ENCODE results near the gene REELD1.

REELD1 gene

DNA sequence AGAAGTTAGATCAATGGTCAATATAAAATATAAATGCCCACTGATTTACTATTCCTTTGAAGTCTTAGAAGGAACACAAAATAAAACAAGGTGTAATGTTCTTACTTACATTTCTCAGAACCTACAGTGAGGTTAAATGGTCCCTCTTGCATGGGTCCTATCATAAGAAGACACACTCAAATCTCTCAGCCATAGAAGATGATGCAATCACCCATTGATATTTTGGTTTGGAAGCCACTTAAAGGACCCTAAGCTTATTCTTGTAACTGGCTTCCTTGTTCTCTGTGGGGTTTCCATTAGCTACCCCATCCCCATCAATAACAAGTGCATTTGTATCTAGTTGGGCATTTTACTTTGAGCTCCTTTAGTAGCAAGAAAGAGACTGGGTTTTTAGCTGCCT, 15.1 kb downstream of the REELD1 start:
- DNase-seq (ENCODE audit: insufficient read length) (no peak), FAIRE-seq (no peak)
- TF ChIP-seq POLR2AphosphoS5 (IDR thresholded peaks at IDR 0.05; ENCODE audit: low read depth, low read length), result no peak

DNA sequence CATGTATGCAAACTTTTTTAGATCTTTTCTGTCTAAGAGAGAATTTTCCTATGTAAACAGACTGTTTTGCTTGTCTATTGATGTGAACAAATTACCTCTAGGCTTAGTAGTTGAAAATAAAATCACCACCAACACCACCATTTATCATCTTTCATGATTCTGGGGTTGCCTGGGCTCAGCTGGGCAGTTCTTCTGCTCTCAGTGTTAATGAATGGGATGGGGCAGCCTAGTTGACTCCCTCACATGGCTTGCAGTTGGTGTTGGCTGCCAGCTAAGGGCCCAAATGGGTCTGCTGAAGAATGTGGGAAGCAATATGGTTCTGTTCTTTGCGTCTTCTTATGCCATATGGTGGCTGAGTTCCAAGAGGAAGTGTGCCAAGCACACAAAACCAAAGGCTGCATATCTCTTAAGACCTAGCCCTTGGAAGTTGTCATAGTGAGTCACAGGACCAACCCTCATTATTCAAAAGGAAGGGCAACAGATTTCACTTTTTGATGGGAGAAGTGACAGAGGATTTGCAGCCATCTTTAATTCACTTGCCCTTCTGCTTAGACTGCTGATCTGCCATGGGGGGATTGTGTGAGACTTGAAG, 17.9 kb downstream of the REELD1 start:
- no peak for DNase-seq (ENCODE audit: insufficient read length)
- TF ChIP-seq POLR2A (IDR thresholded peaks at IDR 0.05; ENCODE audit: low read depth, low read length), result no peak
- TF ChIP-seq TAF1 (IDR thresholded peaks at IDR 0.05; ENCODE audit: borderline replicate concordance, low read depth, low read length), result no peak
- TF ChIP-seq POLR2AphosphoS5 (IDR thresholded peaks at IDR 0.05; ENCODE audit: low read depth, low read length), result no peak

DNA sequence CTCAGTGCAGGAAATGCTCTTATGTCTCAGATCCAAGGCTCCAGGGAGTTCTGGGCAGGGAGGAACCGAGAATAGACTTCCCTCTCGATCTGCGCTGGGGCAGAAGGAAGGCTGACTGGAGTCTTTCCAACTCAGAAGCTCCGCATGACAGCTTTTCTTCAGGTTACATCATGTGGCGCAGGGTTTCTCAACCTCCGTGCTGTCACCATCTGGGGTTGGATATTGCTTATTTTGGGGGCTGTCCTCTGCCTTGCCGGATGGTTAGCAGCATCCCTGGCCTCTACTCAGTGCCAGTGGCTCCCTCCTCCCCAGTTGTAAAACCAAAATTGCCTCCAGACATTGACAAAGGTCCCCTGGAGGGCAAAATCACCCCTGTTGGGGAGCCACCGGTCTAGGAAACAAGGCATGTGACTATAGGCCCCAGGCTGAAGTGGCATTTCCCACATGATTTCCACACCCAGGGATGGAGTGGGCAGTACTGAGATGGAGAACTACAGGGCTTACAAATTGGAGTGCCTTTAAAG, 21.4 kb downstream of the REELD1 start:
- DNase-seq (ENCODE audit: insufficient read length) (no peak), FAIRE-seq (no peak)
- TF ChIP-seq TAF1 (IDR thresholded peaks at IDR 0.05; ENCODE audit: borderline replicate concordance, low read depth, low read length), result no peak
- TF ChIP-seq POLR2A (IDR thresholded peaks at IDR 0.05; ENCODE audit: low read depth, low read length), result no peak

More for the DNA sequence above, 17.9 kb downstream of the REELD1 start:
- no peak for FAIRE-seq

DNA sequence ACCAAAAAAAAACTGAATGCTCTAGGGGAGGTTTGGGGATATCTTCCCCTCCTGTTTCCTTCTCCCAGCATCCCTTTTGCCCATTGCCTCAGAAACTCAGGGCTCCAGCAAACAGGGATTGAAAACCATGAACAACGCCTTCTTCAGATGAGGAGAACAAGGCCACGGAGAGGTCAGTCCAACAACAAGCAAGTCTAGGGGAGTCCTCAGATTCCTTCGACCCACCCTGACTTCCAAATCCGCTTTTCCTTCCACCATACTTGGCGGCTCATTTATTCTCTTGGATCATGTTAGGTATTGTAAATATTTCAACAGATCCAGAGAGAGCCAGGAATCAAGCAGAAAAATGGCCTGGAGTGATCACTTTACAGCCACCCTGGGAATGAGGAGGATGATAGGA, 21.9 kb downstream of the REELD1 start:
- no peak for TF ChIP-seq POLR2AphosphoS5 (IDR thresholded peaks at IDR 0.05; ENCODE audit: low read depth, low read length)
- no peak for TF ChIP-seq TAF1 (IDR thresholded peaks at IDR 0.05; ENCODE audit: borderline replicate concordance, low read depth, low read length)
- TF ChIP-seq POLR2A (IDR thresholded peaks at IDR 0.05; ENCODE audit: low read depth, low read length), result no peak
- DNase-seq (ENCODE audit: insufficient read length), result no peak
- no peak for FAIRE-seq

DNA sequence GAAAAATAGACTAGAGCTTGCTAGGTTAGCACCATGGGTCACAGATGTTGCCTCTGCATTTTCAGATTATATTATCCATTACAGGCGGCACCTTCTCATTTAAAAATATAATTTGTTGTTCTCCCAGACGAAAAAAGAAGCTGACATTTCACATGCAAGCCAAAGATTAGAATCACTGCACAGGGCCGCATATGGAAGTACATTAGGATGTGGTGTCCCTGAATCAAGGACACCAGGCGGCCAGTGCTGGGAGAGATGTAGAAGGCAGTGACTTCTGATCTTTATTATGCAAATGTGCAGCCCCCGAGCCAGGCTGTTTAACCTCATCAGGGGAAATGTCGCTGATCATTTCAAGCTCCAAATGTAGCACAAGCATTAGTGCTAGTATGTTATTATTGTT, 22.8 kb downstream of the REELD1 start:
- FAIRE-seq, result no peak

DNA sequence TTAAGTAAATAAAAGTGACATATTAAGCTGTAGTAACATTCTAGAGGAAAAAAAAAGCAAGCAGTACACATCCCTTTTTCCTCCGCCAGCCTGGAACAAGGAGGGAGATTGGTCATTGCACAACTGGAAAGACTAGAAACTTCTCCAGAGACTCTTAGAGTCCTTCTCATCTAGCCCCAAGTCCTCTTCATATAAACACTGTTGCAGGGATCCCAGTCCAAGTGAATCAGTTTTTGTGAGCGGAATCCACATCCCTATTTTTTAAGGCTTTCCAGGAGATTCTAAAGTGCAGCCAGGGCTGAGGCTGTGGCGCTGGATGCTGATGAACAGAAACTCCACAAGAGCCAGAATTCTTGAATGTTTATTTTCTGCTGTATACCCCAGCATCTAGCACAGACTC, 23.8 kb downstream of the REELD1 start:
- TF ChIP-seq TAF1 (IDR thresholded peaks at IDR 0.05; ENCODE audit: borderline replicate concordance, low read depth, low read length) (no peak), POLR2A (IDR thresholded peaks at IDR 0.05; ENCODE audit: low read depth, low read length) (no peak), POLR2AphosphoS5 (IDR thresholded peaks at IDR 0.05; ENCODE audit: low read depth, low read length) (no peak)
- no peak for DNase-seq (ENCODE audit: insufficient read length)

More for the DNA sequence above, 22.8 kb downstream of the REELD1 start:
- TF ChIP-seq POLR2A (IDR thresholded peaks at IDR 0.05; ENCODE audit: low read depth, low read length), result no peak
- TF ChIP-seq TAF1 (IDR thresholded peaks at IDR 0.05; ENCODE audit: borderline replicate concordance, low read depth, low read length), result no peak
- TF ChIP-seq POLR2AphosphoS5 (IDR thresholded peaks at IDR 0.05; ENCODE audit: low read depth, low read length), result no peak
- DNase-seq (ENCODE audit: insufficient read length), result no peak

DNA sequence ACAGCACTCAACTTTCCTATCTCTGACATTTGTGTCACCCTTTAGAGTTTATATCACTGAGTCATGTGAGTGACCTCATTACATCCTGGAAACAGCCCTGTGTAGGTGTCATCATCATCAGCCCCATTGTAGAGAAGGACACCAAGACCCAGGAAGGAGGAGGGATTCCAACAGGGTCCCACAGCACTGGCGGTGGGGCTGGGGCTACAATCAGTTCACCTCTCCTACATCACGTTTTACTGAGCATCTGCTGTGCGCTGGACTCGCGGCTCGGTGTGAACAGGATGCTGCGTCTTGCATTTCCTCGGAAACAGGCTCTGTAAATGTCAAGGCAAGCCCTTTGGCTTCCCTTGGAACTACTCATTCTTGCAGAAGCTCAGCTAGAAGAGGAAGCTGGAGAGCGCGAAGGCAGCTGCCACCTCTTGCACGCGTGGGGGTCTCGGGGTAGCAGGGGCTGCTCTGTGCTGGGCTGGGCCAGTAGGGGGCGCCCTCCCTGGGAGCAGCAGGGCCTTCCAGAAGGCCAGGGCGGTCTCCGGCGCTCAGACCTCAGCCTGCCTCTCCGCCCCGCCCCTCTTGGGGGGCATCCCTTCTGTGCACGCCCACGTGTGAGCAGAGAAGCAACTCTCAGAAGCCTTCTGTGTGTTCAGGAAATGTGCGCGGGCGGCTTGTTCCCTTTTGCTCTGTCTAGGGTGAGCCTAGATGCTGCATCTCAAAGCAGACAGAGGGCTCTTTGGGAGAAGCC, 29.0 kb downstream of the REELD1 start:
- peak; percentile 92 for FAIRE-seq
- peak; percentile 73 for DNase-seq (ENCODE audit: insufficient read length)
- no peak for TF ChIP-seq POLR2AphosphoS5 (IDR thresholded peaks at IDR 0.05; ENCODE audit: low read depth, low read length)

More for the DNA sequence above, 23.8 kb downstream of the REELD1 start:
- FAIRE-seq, result no peak

DNA sequence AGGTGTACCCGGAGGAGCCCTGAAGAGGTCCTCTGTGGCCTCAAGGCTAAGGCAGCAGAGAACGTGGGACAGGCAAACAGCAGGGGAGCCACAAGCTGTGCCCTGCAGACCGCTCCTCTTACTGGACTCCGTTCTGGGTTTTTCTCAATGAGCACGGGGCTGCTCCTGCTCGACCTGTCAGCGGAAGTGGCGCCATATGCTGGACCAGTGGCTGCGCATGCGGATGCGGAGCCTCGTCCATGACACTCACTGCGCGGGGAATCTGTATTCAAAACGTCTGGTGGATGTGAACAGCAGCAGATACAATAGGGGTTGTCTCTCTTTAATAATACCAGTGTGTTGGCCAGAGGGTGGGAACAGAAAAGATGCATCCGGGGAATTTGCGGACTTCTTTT, 29.5 kb downstream of the REELD1 start:
- TF ChIP-seq POLR2AphosphoS5 (IDR thresholded peaks at IDR 0.05; ENCODE audit: low read depth, low read length) (no peak), POLR2A (IDR thresholded peaks at IDR 0.05; ENCODE audit: low read depth, low read length) (no peak), TAF1 (IDR thresholded peaks at IDR 0.05; ENCODE audit: borderline replicate concordance, low read depth, low read length) (no peak)
- FAIRE-seq (no peak), DNase-seq (ENCODE audit: insufficient read length) (no peak)

DNA sequence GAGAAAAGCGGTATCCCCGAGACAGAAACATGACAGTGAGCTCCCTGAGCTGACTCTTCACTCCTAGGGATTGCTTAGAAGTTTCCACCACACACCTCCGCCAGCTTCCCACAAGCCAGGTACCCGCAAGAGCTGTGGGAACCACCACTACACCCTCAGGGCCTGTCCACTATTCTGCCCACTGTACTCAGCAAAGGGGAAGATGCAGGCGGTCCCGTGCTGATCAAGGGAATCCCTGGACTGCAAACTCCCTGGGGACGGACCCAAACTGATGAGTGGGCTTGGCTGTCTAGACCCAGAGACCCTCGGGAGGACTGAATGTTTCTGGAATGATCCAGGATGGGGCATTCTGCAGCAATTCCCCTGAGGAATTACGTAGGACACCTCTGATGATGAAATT, 30.2 kb downstream of the REELD1 start:
- no peak for TF ChIP-seq POLR2A (IDR thresholded peaks at IDR 0.05; ENCODE audit: low read depth, low read length)
- no peak for TF ChIP-seq TAF1 (IDR thresholded peaks at IDR 0.05; ENCODE audit: borderline replicate concordance, low read depth, low read length)
- TF ChIP-seq POLR2AphosphoS5 (IDR thresholded peaks at IDR 0.05; ENCODE audit: low read depth, low read length), result no peak
- FAIRE-seq (no peak), DNase-seq (ENCODE audit: insufficient read length) (no peak)

DNA sequence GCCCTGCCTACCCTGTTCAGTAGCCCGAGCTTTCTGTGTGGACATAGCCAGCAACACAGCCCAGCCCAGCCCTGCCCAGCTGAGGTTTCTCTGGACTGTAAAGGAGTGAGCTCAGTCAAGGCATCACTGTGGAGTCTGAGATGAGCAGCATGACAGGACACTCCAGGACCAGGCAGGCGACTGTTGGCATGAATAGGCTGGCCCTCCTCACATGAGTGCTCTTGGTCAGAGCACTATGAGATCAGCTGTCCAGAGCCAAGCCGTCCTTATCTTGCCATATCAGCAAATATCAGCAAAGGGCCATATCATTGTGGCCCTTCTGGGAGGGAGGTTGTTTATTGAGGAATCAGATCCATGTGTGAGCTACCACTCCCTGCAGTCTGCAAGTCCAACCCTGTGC, 30.9 kb downstream of the REELD1 start:
- TF ChIP-seq TAF1 (IDR thresholded peaks at IDR 0.05; ENCODE audit: borderline replicate concordance, low read depth, low read length) (no peak), POLR2A (IDR thresholded peaks at IDR 0.05; ENCODE audit: low read depth, low read length) (no peak), POLR2AphosphoS5 (IDR thresholded peaks at IDR 0.05; ENCODE audit: low read depth, low read length) (no peak)
- DNase-seq (ENCODE audit: insufficient read length), result no peak
- FAIRE-seq, result no peak

DNA sequence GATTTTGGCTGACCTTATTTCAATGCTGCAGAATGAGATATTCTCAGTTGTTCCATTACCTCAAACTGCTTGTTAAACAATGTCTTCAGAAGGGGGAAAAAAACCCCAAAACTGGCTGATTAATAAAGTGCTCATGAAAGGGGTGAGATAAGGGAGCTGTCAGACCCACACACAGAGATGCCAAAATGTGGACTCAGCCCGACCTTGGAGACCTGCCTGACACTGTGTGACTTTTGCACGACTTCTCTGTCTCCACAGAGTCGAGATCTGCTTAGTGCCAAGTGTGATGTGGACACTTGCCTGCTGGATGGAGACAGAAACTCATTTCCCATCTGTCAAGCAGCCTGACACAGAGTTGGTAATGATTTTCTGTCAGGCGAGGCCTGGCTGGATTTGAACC, 31.5 kb downstream of the REELD1 start:
- DNase-seq (ENCODE audit: insufficient read length), result no peak
- no peak for FAIRE-seq
- TF ChIP-seq POLR2A (IDR thresholded peaks at IDR 0.05; ENCODE audit: low read depth, low read length) (no peak), POLR2AphosphoS5 (IDR thresholded peaks at IDR 0.05; ENCODE audit: low read depth, low read length) (no peak), TAF1 (IDR thresholded peaks at IDR 0.05; ENCODE audit: borderline replicate concordance, low read depth, low read length) (no peak)

DNA sequence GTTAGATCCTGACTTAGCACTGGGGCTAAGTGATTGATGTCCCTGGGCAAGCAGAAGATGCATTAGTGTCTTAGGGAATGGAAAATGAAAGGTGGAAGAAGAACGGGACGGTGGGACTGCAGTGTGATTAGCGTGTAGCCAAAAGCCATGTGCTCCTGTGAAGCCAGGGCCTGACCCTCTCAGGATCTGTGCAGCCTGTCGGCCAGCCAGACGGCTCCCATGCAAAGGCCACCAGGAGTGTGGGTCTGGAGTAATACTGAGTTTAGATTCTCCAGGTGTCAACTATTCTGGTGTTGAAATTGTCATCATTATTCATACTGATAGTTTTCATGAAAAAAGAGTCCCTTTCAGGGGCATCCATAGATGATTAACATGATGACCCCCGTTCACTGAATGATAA, 32.0 kb downstream of the REELD1 start:
- TF ChIP-seq TAF1 (IDR thresholded peaks at IDR 0.05; ENCODE audit: borderline replicate concordance, low read depth, low read length), result no peak
- TF ChIP-seq POLR2A (IDR thresholded peaks at IDR 0.05; ENCODE audit: low read depth, low read length), result no peak
- FAIRE-seq (no peak), DNase-seq (ENCODE audit: insufficient read length) (no peak)

Data from GM12892 (cell line).